T-helper 22 cell (primary cell): ENCODE data around the gene HJV.

Experiments used
- DNase-seq: peaks from one replicate; pipeline ENCODE4 v3.0.0-alpha.2; 2020; ENCODE audit warnings: low read depth

Gene HJV

GRCh38 chr1:145992958-145993617 is 28.4 kb downstream of the HJV start:
- no peak for DNase-seq

- no peak for DNase-seq
Measured at GRCh38 chr1:145992502-145992936, 29.0 kb downstream of the HJV start.

- no peak for DNase-seq
Measured at GRCh38 chr1:145991735-145992412, 29.7 kb downstream of the HJV start.

- DNase-seq = no peak
Measured at GRCh38 chr1:145990249-145990855, 31.2 kb downstream of the HJV start.

- no peak for DNase-seq
Measured at GRCh38 chr1:145988773-145989172, 32.8 kb downstream of the HJV start.

GRCh38 chr1:145987926-145988325 is 33.6 kb downstream of the HJV start:
- no peak for DNase-seq

- no peak for DNase-seq
Measured at GRCh38 chr1:145986551-145986950, 35.0 kb downstream of the HJV start.

GRCh38 chr1:145985502-145986439 is 35.8 kb downstream of the HJV start:
- DNase-seq = no peak

- no peak for DNase-seq
Measured at GRCh38 chr1:145985129-145985501, 36.4 kb downstream of the HJV start.

- DNase-seq = no peak
Measured at GRCh38 chr1:145983960-145984830, 37.3 kb downstream of the HJV start.

- DNase-seq = no peak
Measured at GRCh38 chr1:145983206-145983675, 38.3 kb downstream of the HJV start.

- no peak for DNase-seq
Measured at GRCh38 chr1:145982010-145982723, 39.4 kb downstream of the HJV start.

- DNase-seq = no peak
Measured at GRCh38 chr1:145980457-145980994, 41.0 kb downstream of the HJV start.

GRCh38 chr1:145979746-145980456 is 41.6 kb downstream of the HJV start:
- no peak for DNase-seq

- peak; percentile 75 for DNase-seq
Measured at GRCh38 chr1:145978854-145979745, 42.4 kb downstream of the HJV start.

GRCh38 chr1:145978471-145978853 is 43.1 kb downstream of the HJV start:
- no peak for DNase-seq

GRCh38 chr1:145977486-145978470 is 43.8 kb downstream of the HJV start:
- DNase-seq = peak; percentile 52
